GM19372 (cell line): Measurements from ENCODE around the gene PKP3.
"Not testable (repeated sequence)": the region's sequence is repeated elsewhere in the genome, so short reads cannot be mapped to it uniquely, and the experiment has no call there.

Source experiments
- ATAC-seq: cut with Tn5 transposase; IDR thresholded peaks from one replicate; pipeline ENCODE4 v1.9.1; 2021; ENCODE audit warnings: mild to moderate bottlenecking, low read depth, moderate library complexity; ENCODE audit not compliant: unreplicated experiment

PKP3 gene

DNA sequence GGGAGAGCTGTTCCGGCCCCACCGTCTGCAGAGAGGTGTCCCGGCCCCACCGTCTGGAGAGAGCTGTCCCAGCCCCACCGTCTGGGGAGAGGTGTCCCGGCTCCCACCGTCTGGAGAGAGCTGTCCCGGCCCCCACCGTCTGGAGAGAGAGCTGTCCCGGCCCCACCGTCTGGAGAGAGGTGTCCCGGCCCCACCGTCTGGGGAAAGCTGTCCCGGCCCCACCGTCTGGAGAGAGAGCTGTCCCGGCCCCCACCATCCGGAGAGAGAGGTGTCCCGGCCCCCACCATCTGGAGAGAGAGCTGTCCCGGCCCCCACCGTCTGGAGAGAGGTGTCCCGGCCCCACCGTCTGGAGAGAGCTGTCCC, 30.6 kb upstream of the PKP3 start:
- not testable (repeated sequence) for ATAC-seq

DNA sequence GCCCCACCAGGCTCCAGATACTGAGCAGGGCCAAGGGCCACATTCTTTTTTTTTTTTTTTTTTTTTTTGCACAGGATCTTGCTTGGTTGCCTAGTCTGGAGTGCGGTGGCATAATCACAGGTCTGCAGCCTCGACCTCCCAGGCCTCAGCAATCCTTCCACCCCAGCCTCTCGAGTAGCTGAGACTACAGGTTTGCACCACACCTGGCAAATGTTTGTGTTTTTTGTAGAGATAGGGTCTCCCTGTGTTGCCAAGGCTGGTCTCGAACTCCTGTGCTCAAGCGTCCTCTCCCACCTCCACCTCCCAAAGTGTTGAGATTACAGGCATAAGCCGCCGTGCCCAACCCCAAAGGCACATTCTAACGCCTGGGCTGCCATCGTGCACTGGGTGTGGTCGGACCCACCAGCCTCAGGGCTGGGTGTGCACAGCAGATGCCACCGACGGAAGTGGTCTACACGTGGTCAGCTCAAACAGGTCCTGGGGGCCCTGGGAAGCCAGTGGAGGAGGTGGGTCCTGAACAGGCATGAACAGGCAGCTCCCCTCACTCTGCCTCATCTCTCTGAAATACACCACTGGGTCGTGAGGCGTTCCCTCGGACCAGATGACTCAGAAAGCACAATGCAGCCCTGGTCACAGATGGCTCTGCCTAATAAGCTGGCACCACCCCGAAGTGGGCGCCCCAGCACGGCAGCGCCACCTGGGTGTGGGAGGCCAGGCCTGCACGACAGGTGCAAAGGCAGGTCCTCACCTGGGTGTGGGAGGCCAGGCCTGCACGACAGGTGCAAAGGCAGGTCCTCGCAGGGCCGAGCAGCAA, 29.9 kb upstream of the PKP3 start:
- no peak for ATAC-seq

DNA sequence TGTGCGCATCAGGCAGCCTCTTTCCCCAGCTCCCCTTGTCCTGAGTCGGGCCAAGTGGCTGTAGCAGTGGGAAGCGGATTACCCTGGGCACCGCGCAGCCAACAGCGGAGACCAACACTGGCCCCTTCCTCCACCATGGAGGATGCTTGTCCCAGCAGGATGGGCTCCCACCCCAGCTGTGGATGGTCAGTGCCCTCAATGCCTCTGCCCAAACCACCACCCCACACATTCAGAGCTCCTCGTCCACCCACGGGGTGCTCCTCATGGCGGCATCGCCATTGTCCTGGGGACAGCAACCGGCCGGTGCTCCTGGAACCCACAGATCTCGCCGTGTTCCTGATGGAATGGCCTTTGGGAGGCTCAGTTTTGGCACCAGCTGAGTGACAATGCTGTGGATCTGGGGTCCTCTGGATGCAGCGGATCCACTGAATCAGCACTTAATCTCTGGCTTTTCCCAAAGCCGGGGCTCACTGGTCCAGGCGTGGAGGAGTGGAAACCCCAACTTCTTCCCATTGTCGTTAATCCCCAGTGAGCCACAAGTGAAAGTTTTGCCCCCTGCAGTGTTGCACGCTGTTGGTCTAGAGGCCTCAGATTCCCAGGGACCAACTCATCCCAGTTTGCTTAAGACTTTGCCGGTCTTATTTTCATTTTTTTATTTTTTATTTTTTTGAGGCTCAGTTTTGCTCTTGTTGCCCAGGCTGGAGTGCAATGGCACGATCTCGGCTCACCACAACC, 28.9 kb upstream of the PKP3 start:
- no peak for ATAC-seq

DNA sequence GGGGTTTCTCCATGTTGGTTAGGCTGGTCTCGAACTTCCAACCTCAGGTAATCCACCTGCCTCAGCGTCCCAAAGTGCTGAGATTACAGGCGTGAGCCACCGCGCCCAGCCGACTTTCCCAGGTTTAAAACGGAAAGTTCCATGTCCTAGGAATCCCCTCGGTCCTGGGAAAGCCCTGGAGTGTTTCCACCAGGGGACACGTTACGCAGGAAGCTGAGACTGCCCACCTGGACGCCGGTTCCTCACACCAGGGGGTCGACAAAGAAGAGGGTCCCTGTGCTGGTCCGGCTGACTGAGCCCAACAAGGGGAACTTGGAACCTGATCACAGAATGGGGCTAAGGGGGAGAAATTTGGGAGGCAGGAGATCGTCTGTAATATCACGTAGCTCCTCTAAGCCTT, 28.2 kb upstream of the PKP3 start:
- no peak for ATAC-seq

DNA sequence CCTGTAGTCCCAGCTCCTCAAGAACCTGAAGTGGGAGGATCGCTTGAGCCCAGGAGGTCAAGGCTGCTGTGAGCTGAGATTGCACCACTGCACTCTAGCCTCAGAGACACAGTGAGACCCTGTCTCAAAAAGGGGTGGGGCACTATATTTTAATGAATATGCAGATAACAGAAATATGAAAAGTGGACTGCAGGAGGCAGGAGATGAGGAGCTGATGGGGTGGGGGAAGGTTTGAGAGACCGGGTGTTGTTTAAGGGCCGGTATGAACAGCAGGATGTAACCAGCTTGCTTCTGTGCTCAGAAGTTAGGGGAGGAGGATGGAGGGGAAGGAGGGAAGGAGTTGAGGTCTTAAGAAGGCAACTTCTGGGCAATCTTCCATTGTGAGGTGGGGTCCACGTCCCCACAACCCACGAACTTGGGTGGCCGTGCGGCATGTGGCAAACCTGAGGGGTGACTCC, 26.0 kb upstream of the PKP3 start:
- no peak for ATAC-seq

DNA sequence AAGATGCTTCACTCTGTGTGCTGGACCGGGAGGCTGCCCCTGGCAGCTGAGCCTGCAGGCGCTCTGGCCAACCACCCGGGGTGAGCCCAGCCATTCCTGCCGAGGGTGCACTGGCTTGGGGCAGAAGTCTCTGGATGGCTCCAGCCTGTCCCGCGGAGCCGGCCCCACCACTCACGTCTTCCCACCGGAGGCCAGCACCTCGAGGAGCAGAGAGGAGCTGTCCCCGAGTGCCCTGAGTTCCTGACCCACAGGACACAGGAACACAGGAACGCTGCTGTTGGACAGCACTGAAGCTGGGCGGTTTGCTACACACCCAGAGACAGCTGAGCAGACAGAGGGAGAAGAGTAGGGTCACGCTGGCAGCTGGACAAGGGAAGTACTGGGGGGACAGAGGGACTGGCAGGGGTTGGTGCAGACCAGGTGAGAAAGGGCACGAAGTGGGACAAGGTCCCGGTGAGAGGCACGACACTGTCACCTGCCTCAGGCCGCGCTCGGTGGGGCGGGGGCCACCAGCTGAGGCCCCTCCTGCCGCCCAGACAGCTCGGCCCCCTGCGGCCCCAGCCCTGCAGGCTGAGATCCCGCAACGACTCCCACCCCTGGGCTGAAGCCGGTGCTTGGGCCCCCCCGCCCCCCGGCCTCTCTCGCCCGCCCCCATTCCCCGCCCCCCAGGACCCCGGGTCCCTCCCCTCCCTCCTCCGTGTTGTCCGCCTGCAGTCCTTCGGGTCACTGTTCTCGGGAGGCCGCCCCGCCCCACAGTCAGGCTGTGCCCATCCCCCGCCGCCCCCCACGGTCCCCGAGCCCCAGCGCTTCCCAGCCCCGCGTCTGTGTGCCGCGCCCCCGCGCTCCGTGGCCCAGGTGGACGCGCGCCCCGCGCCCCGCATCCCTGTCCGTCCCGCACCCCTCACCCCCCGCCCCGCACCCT, 25.3 kb upstream of the PKP3 start:
- no peak for ATAC-seq

DNA sequence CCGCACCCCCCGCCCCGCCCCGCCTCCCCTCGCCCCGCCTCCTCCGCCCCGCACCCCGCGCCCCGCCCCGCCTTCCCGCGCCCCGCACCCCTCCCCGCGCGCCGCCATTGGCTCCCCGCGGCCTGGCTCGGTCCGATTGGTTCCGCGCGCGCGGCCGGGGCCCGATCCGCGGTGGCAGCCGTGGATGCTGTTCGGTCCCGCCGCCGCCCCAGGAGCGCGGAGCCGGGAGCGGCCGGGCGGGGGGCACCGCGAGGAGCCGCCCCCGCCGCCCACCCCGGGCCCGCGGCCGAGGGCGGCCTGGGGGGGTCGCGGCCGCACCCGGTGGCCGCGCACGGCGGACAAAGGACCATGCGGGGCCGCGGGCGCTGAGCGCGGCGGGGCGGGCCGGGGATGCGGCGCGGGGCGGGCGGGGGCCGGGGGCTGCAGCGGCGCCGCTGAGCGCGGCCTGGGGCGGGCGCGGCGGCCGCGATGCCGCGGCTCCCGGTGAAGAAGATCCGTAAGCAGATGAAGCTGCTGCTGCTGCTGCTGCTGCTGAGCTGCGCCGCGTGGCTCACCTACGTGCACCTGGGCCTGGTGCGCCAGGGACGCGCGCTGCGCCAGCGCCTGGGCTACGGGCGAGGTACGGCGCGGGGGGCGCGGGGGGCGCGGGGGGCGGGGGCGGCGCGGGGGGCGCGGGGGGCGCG, 24.5 kb upstream of the PKP3 start, which contains the start of gene B4GALNT4:
TSS of gene B4GALNT4 (plus strand) at position 164 of the 683 bp plus-strand sequence. CDS start at position 469, 305 bp downstream.
- no peak for ATAC-seq

DNA sequence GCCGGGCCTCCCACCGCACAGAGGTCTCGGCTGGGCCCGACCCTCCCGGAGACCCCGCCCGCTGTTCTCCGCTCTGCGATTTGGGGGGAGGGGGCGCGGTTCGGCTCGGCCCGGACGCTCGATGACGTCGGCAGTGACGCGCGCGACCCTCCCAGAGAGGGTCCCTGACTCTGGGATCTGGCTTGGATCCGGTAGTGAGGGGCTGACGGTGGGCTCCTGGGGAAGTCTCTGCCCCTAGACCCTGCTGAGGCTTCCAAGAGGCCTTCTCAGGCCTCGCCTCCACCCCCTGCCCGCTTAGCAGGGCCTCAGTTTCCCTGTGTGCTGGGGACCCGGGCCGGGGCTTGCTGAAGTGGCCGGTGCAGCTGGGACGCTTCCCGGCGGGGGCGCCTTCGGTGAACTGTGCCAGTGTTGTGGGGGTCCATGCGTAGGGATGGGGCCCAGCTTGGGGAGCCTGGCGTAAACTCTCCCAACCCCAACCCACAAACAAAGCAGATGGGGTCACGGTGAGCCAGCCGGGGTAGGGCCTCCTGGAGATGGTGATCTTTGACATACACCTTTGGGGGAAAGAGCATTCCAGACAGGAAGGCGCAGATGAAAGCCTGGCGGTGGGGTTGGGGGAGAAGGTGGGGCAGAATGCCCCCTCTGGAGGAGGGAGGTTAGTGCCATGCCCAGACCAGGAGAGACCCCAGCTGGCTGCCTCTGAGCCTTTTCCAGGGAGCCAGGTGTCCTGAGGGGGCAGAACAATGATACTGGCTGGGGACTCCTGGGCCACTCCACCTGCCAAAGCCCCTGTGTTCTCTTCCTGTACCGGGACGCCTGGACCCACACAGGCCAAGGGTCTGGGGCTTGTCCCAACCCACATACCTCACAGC, 23.7 kb upstream of the PKP3 start:
- no peak for ATAC-seq

DNA sequence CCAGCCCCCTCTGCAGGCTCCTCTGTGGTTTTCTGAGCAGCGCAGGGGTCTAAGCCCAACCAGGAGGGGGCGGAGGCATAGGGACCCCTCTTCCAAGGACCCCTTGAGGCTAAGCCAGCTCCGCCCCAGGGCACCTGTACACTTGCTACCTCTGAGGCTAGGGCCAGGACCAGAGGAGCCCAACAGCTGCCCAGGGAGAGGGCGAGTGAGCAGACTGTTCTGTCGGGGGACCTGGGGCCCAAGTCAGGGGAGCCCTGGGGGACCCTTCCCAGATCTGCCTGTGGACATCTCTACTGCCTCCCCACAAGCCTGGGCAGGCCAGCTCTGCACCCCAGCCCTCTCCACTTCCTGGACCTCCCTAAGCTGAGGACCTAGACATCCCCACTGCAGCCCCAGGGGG, 23.0 kb upstream of the PKP3 start:
- no peak for ATAC-seq

DNA sequence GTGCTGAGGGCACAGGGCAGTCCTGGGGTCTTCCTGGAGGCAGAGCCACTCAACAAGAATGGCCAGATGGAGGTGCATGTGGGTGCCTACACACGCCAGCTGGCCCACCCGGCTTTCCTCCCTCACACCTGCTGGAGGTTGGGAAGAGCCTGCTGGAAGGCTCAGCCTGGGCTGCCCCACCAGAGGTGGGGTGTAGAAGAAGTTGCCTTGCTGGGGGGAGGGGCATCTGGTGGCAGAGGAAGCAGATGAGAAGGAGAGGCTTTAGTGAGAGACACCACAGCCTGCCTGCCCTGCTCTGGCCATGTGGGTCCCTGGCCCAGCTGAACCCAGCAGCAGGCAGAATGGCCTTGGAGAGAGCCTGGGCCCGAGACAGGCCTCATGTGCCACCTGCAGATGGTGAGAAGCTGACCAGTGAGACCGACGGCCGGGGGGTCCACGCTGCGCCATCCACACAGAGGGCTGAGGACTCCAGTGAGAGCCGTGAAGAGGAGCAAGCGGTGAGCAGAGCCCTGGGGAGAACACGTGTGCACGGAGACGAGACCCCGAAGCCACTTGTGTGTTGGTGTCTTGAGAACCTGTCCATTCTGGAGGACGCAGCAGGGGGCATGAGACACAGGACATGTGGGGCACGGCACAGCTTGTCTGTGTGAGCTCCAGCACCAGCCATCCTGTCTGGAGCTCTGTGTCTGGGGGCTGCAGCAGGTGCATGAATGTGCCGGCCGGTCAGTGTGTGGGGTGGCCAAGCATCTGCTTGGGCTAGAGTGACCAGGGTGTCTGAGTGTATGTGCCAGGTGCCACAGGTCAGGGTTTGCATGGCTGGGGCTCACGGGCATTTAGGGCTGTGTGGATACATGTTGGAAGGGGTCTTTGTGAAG, 22.1 kb upstream of the PKP3 start:
- no peak for ATAC-seq

DNA sequence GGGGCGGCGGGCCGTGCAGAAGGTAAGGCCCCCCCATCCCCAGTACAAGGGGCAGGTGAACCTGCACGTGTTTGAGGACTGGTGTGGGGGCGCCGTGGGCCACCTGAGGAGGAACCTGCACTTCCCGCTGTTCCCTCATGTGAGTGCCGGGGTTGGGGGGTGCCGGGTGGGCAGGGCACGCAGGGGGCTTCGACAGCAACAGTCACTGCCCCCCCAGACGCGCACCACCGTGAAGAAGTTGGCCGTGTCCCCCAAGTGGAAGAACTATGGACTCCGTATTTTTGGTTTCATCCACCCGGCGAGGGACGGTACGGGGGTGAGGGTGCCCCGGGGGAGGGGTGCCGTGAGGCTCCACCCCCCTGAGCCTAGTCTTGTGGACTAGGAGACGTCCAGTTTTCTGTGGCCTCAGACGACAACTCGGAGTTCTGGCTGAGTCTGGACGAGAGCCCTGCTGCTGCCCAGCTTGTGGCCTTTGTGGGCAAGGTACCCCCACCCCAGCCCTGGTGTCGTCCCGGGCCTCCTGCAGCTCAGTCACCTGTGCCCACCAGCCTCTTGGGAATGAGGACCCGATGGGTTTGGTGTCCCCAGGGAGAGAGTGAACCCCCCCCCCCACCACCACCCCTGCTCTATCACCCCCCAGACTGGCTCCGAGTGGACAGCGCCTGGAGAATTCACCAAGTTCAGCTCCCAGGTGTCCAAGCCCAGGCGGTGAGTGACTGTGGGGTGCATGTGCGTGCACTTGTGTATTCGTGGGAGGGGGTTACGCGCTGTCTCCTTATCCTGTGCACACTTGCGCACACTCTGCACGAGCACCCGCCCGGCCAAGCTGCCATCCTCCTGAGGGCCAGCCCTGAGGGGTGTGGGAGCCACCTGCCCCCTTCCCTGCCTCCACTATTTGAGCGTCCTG, 20.9 kb upstream of the PKP3 start:
- no peak for ATAC-seq

DNA sequence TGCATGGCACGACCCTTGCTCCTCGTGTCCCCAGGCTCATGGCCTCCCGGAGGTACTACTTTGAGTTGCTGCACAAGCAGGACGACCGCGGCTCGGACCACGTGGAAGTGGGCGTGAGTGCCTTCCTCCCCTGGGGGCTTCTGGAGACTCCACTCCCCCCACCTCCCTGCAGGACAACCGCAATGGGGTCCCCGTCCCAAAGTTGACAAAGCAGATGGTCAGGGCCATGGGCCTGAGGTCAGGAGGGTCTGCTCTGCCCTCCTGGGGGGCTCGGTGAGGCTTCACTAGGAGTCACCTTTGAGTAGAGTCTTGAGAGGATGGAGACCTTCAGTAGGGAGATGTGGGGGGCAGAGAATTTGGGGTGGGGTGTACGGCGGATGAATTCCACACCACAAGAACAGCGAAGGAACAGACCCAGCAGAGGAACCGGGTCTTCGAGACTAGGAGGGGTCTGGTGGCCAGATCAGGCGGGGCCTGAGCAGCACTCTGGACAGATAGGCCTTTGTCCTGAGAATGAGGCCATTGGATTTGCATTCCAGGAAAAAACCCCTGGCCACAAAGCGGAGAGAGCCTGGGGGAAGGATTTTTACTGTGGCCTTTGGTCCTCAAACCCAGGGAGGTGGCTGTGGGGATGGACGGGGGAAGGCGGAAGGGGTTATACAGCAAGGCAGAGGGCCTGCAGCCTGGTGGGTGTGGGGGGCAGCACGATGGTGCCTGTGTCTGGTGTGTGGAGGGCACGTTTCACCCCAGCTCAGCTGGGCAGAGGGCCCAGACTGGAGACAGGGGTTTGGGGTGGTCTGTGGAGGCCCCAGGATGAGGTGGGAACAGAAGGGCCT, 20.1 kb upstream of the PKP3 start:
- no peak for ATAC-seq

DNA sequence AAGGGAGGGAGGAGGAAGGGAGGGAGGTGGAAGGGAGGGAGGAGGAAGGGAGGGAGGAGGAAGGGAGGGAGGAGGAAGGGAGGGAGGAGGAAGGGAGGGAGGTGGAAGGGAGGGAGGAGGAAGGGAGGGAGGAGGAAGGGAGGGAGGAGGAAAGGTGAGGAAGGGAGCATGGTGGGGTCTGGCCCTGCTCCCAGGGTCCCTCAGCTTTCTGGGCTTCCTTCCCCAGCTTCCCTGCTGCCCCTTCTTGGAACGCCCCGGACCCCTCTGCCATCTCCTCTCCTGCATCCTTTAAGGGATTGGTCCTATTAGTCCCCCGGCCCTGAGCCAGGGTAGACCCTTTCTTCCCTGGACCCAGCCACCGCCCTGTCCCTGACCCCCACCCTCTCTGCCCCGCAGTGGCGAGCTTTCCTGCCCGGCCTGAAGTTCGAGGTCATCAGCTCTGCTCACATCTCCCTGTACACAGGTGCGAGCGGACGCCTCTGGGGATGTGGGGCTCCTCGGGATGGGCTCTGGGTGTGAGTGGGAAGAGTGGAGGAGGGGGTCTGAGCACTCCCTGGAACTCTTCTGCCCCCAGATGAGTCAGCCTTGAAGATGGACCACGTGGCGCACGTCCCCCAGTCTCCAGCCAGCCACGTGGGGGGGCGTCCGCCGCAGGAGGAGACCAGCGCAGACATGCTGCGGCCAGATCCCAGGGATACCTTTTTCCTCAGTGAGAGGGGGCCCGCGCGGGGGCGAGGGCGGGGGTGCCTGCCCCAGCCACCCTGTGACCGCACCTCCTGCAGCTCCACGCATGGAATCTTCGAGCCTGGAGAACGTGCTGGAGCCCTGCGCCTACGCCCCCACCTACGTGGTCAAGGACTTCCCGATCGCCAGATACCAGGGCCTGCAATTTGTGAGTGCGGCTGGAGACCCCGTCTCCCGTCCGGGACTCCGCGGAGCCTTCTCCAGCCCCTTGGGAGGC, 18.7 kb upstream of the PKP3 start:
- ATAC-seq, result no peak

DNA sequence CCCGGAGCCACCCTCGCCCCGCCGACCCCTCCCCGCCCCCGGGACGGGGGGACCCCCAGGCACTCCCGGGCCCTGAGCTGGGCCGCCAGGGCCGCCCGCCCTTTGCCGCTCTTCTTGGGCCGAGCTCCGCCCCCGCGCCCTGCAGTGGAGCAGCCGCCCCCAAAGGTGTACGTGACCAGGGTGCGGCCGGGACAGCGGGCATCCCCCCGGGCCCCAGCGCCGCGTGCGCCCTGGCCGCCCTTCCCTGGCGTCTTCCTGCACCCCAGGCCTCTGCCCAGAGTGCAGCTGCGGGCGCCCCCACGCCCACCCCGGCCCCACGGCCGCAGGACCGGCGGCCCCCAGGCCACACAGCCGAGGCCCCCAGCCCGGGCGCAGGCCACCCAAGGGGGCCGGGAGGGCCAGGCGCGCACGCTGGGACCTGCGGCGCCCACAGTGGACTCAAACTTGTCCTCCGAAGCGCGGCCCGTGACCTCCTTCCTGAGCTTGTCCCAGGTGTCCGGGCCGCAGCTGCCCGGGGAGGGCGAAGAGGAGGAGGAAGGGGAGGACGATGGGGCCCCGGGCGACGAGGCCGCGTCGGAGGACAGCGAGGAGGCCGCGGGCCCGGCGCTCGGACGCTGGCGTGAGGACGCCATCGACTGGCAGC, 17.4 kb upstream of the PKP3 start:
- no peak for ATAC-seq
